GF-D8 (cell line): ENCODE data around the gene NKX6-2.

Source experiments
- DNase-seq: peaks from one replicate; lab custom pipeline; 2025; lab: John Stamatoyannopoulos, UW

NKX6-2 gene

GRCh38 chr10:132738454-132739224 lies 47.3 kb downstream of the NKX6-2 start:
- DNase-seq: no peak

GRCh38 chr10:132737390-132738048 lies 48.4 kb downstream of the NKX6-2 start:
- no peak for DNase-seq

GRCh38 chr10:132735923-132736391 lies 50.0 kb downstream of the NKX6-2 start:
- DNase-seq: no peak

GRCh38 chr10:132735341-132735775 lies 50.6 kb downstream of the NKX6-2 start:
- DNase-seq: no peak

- DNase-seq: no peak
Observed at GRCh38 chr10:132733926-132734325, 52.0 kb downstream of the NKX6-2 start.
